ENCODE measurements around the gene SHROOM1.
"Not testable (repeated sequence)": the region's sequence is repeated elsewhere in the genome, so short reads cannot be mapped to it uniquely, and the experiment has no call there.

The SHROOM1 gene

GRCh38 chr5:132804219-132804618 is 26.2 kb downstream of the SHROOM1 start:
- not testable (repeated sequence) for DNase-seq

- not testable (repeated sequence) for DNase-seq
Measured at GRCh38 chr5:132802685-132803066, 27.8 kb downstream of the SHROOM1 start.

- DNase-seq, result no peak
Measured at GRCh38 chr5:132802044-132802684, 28.3 kb downstream of the SHROOM1 start.

- DNase-seq, result no peak
Measured at GRCh38 chr5:132800545-132800944, 29.9 kb downstream of the SHROOM1 start.

GRCh38 chr5:132799392-132799791 is 31.1 kb downstream of the SHROOM1 start:
- no peak for DNase-seq

- no peak for DNase-seq
Measured at GRCh38 chr5:132797651-132798050, 32.8 kb downstream of the SHROOM1 start.

GRCh38 chr5:132791026-132791425 is 39.4 kb downstream of the SHROOM1 start:
- no peak for DNase-seq

GRCh38 chr5:132790201-132790865 is 40.1 kb downstream of the SHROOM1 start:
- DNase-seq, result no peak

GRCh38 chr5:132788990-132789886 is 41.2 kb downstream of the SHROOM1 start:
- no peak for DNase-seq

- DNase-seq, result no peak
Measured at GRCh38 chr5:132788508-132788907, 41.9 kb downstream of the SHROOM1 start.

- DNase-seq, result no peak
Measured at GRCh38 chr5:132787076-132787475, 43.4 kb downstream of the SHROOM1 start.

GRCh38 chr5:132785864-132786263 is 44.6 kb downstream of the SHROOM1 start:
- DNase-seq, result no peak

- no peak for DNase-seq
Measured at GRCh38 chr5:132785365-132785764, 45.1 kb downstream of the SHROOM1 start.

- DNase-seq, result no peak
Measured at GRCh38 chr5:132782101-132782500, 48.3 kb downstream of the SHROOM1 start.

- no peak for DNase-seq
Measured at GRCh38 chr5:132781029-132781428, 49.4 kb downstream of the SHROOM1 start.

GRCh38 chr5:132780577-132780976 is 49.9 kb downstream of the SHROOM1 start:
- DNase-seq, result no peak

GRCh38 chr5:132779961-132780360 is 50.5 kb downstream of the SHROOM1 start:
- no peak for DNase-seq

GRCh38 chr5:132778856-132779255 is 51.6 kb downstream of the SHROOM1 start:
- DNase-seq, result no peak

GRCh38 chr5:132778129-132778528 is 52.3 kb downstream of the SHROOM1 start:
- DNase-seq, result no peak

- peak; percentile 11 for DNase-seq
Measured at GRCh38 chr5:132777209-132778069, 53.0 kb downstream of the SHROOM1 start, which contains the start of gene SEPTIN8. Gene SEPTIN8, minus strand, starts transcription at chr5:132777239. Its CDS starts 102 bp downstream, at chr5:132777137.

GRCh38 chr5:132776938-132777208 is 53.6 kb downstream of the SHROOM1 start:
- DNase-seq, result no peak

- DNase-seq, result no peak
Measured at GRCh38 chr5:132776131-132776937, 54.1 kb downstream of the SHROOM1 start.
